Upper lobe of left lung (tissue), 6 donors: Measurements from ENCODE around the gene CDCA4. TPM values are rescaled to one million over a fixed set of nuclear protein-coding genes. Genes with fewer than 3 reads are reported as not detected.
A peak's percentile ranks its signal among the peaks of the same experiment; 100 is the strongest.

Experiments used
- ATAC-seq, 2 donors: fragments of 200-7000 bp; cut with Tn5 transposase; one replicate each; pipeline ENCODE4 v1.9.1; 2022; ENCODE audit warnings: mild to moderate bottlenecking in 2 of 2, moderate library complexity in 2 of 2; ENCODE audit not compliant: low FRiP score in 2 of 2
- DNase-seq, 2 donors: peaks; one replicate each; pipeline ENCODE4 v3.0.0-alpha.2; 2019 to 2020
- H3K27ac ChIP-seq, 4 donors: fragments of 200-600 bp; sonication (generic); one replicate each; pipeline ENCODE4 v1.5.1; 2016 to 2019
- H3K27me3 ChIP-seq, 4 donors: fragments of 200-600 bp; sonication (generic); one replicate each; pipeline ENCODE4 v1.5.1; 2017 to 2019
- H3K36me3 ChIP-seq, 4 donors: fragments of 200-600 bp; sonication (generic); one replicate each; pipeline ENCODE4 v1.5.1; 2016 to 2019
- H3K4me1 ChIP-seq, 4 donors: fragments of 200-600 bp; sonication (generic); one replicate each; pipeline ENCODE4 v1.5.1; 2018 to 2019
- H3K4me3 ChIP-seq, 4 donors: fragments of 200-600 bp; sonication (generic); one replicate each; pipeline ENCODE4 v1.5.1; 2017 to 2019; ENCODE audit warnings: mild to moderate bottlenecking in 2 of 4, moderate library complexity in 1 of 4
- H3K9me3 ChIP-seq, 4 donors: fragments of 200-600 bp; sonication (generic); one replicate each; pipeline ENCODE4 v1.5.1; 2018 to 2019
- EP300 ChIP-seq, 4 donors: sonication (generic); formaldehyde crosslinking; IDR thresholded peaks; one replicate each; pipeline ENCODE4 v1.5.1; 2017; ENCODE audit warnings: antibody characterized with exemption in 4 of 4, control low read depth in 2 of 4
- POLR2A ChIP-seq, 4 donors: fragments of 450-650 bp; IDR thresholded peaks; one replicate each; pipeline ENCODE4 v1.5.1; 2016 to 2017; ENCODE audit warnings: antibody characterized with exemption in 4 of 4, mild to moderate bottlenecking in 2 of 4
- POLR2AphosphoS5 ChIP-seq, 2 donors: sonication (generic); formaldehyde crosslinking; IDR thresholded peaks; one replicate each; pipeline ENCODE4 v1.5.1; 2017; ENCODE audit warnings: antibody characterized with exemption in 2 of 2
- WGBS, 2 donors: methylation state at CpG; one replicate each; pipeline ENCODE4 v1.1.5; 2017 to 2018; 5-methylcytosine and 5-hydroxymethylcytosine counted together
- total RNA-seq, 6 donors: library from RNA; depleted of rRNA in 4 of 6; stranded (reverse); fragments of >200 nt in 4 of 6; gene quantifications; one replicate each; pipeline versions ENCODE4 v1.1.0 to v1.2.1, GENCODE V29; 2016 to 2021
- TF ChIP-seq, protein P1 (sequence below), 6 experiments: fragments of 450-650 bp in 4 of 6; fragments of 200-600 bp in 2 of 6; sonication (generic) in 2 of 6; IDR thresholded peaks; one replicate each; pipeline ENCODE4 v1.5.1; 2016 to 2019; ENCODE audit warnings: antibody characterized with exemption in 6 of 6
- donor health status: DM: no; HTN: no; CAD: no; lungs with moderate emphysema.
- donor health status: DM: no; HTN: yes; CAD: no; lungs with severe emphysema.

CDCA4 gene
- total RNA-seq, 6 donors from 2014 or later, result 0.89 to 10.3 (median 6.6) TPM

GRCh38 chr14:104983231-104983721 lies 37.6 kb downstream of the CDCA4 start:
- TF ChIP-seq EP300 (IDR thresholded peaks at IDR 0.05) (no peak), POLR2A (IDR thresholded peaks at IDR 0.05) (no peak), POLR2AphosphoS5 (IDR thresholded peaks at IDR 0.05) (no peak)
- TF ChIP-seq, protein P1, sequence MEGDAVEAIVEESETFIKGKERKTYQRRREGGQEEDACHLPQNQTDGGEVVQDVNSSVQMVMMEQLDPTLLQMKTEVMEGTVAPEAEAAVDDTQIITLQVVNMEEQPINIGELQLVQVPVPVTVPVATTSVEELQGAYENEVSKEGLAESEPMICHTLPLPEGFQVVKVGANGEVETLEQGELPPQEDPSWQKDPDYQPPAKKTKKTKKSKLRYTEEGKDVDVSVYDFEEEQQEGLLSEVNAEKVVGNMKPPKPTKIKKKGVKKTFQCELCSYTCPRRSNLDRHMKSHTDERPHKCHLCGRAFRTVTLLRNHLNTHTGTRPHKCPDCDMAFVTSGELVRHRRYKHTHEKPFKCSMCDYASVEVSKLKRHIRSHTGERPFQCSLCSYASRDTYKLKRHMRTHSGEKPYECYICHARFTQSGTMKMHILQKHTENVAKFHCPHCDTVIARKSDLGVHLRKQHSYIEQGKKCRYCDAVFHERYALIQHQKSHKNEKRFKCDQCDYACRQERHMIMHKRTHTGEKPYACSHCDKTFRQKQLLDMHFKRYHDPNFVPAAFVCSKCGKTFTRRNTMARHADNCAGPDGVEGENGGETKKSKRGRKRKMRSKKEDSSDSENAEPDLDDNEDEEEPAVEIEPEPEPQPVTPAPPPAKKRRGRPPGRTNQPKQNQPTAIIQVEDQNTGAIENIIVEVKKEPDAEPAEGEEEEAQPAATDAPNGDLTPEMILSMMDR (IDR thresholded peaks at IDR 0.05), result no peak
- WGBS, 2 donors, result 73 to 75% methylated on average over 6 to 12 of the region's 12 CpGs
- Histone ChIP-seq H3K27ac (no peak overlapping the region), H3K27me3 (peaks cover 0 to under 1% (median 0%) of the 10 kb centered on the region in 4 donors), H3K4me1 (peaks cover 20 to 29% (median 23%) of the 10 kb centered on the region in 4 donors), H3K4me3 (no peak overlapping the region), H3K9me3 (no peaks in the 10 kb centered on the region), H3K36me3 (no peaks in the 10 kb centered on the region)
- DNase-seq, result peak in 1 of 2 donors; percentile 34
- no peak for ATAC-seq

DNA sequence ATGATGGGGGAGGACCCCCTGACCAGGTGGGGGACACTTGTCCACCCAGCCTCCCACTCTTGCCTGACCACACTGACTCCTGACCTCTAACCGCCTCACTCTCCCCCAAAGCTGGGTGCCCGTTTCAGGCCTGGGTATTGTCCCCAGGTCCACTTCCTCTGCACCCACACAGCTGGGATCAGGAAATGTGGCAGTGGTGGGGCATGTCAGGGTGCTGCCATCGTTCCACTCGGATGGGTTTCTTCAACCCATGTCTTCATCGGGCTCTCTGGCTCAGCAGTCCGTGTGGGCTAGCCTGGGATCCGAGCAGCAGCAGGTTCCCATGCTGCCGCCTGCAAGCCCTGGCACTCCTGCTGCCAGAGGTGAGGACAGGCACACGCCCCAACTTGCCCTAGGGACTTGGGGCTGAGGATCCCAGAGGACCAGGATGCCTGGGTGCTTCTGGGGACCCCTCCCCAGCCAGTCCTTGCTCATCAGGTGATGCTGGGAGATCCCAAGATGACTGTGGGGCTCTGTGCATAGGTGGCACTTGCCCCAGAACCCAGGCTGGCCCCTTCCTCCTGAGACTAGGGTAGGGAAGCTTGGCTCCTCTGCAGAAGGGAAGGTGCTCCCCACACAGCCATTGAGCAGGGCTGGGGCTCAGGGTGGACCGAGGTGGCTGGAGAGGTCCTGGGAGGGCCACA lies 38.2 kb downstream of the CDCA4 start:
- no peaks in the 10 kb centered on the region for H3K9me3 ChIP-seq
- H3K4me3 ChIP-seq, result no peak overlapping the region
- 80 to 91% methylated on average over 2 to 6 of the region's 10 CpGs for WGBS, 2 donors
- DNase-seq (peak in 1 of 2 donors; percentile 42), ATAC-seq (no peak)
- peaks cover 0 to 7% (median 1%) of the 10 kb centered on the region in 4 donors for H3K27me3 ChIP-seq
- TF ChIP-seq EP300 (IDR thresholded peaks at IDR 0.05) (no peak), POLR2A (IDR thresholded peaks at IDR 0.05) (no peak), POLR2AphosphoS5 (IDR thresholded peaks at IDR 0.05) (no peak)
- TF ChIP-seq, protein P1 (IDR thresholded peaks at IDR 0.05), result no peak
- H3K36me3 ChIP-seq, result no peaks in the 10 kb centered on the region
- H3K27ac ChIP-seq, result no peak overlapping the region
- peaks cover 25 to 34% (median 27%) of the 10 kb centered on the region in 4 donors for H3K4me1 ChIP-seq

- ATAC-seq (no peak), DNase-seq (peak in 1 of 2 donors; percentile 65)
- no peak overlapping the region for H3K4me3 ChIP-seq
- no peak overlapping the region for H3K27ac ChIP-seq
- no peaks in the 10 kb centered on the region for H3K36me3 ChIP-seq
- H3K9me3 ChIP-seq, result no peaks in the 10 kb centered on the region
- 83% methylated on average over 9 to 15 of the region's 17 CpGs for WGBS, 2 donors
- H3K27me3 ChIP-seq, result peaks cover 0 to 12% (median 5%) of the 10 kb centered on the region in 4 donors
- H3K4me1 ChIP-seq, result peaks cover 26 to 38% (median 31%) of the 10 kb centered on the region in 4 donors
- TF ChIP-seq POLR2AphosphoS5 (IDR thresholded peaks at IDR 0.05) (no peak), POLR2A (IDR thresholded peaks at IDR 0.05) (no peak), EP300 (IDR thresholded peaks at IDR 0.05) (no peak)
- TF ChIP-seq, protein P1 (IDR thresholded peaks at IDR 0.05), result no peak
Observed at GRCh38 chr14:104981699-104982541, 39.0 kb downstream of the CDCA4 start.

DNA sequence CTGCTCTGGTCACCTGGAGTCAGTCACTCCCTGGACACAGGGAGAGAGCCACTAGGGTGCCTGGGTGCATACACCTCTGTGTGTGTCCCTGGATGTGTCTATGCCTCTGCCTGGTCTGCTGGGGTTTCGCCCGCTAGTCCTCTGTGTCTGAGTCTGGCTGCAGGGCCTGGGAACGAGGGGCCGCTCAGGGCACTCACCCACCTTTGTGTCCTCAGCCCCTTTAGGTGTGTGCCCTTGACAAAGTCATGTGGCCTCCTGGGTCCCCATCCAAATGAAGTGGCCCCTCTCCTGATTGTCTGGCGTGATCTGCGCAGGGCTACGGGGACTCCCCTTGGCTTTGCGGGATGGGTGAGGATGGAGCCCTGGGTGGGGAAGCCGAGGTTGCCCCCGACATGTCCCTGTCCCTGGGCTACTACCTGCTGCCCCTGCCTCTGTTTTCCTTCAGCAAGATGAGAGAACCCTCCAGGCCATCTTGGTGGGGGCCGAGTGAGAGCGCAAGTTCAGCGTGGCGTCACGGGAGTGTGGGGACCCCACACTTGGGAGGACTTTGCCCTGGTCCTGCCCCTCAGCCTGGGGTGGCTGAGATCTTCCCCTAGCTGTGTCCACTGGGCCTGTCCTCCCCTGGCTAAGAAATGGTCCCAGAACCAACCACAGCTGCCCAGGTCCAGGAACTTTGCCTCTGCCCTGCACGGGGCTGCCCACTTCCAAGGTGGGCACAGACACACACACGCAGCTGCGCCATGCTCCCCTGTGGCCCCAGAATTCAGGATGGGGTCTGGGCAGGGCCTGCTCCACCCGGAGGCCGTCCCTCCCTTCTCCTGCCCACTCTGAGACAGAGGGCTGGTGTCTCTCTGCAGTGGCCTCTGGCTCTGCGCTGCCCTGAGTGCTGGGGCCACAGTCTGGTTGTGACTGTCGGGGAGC lies 40.0 kb downstream of the CDCA4 start:
- no peak overlapping the region for H3K4me3 ChIP-seq
- WGBS, 2 donors, result 89 to 100% methylated on average over 2 to 22 of the region's 22 CpGs
- H3K9me3 ChIP-seq, result no peaks in the 10 kb centered on the region
- peaks cover 26 to 38% (median 31%) of the 10 kb centered on the region in 4 donors for H3K4me1 ChIP-seq
- no peaks in the 10 kb centered on the region for H3K36me3 ChIP-seq
- TF ChIP-seq, protein P1 (IDR thresholded peaks at IDR 0.05), result no peak
- TF ChIP-seq POLR2A (IDR thresholded peaks at IDR 0.05), result no peak
- TF ChIP-seq POLR2AphosphoS5 (IDR thresholded peaks at IDR 0.05), result no peak
- no peak for TF ChIP-seq EP300 (IDR thresholded peaks at IDR 0.05)
- DNase-seq, result peak in 1 of 2 donors; percentile 52
- no peak for ATAC-seq
- H3K27ac ChIP-seq, result no peak overlapping the region
- H3K27me3 ChIP-seq, result peaks cover 0 to 12% (median 6%) of the 10 kb centered on the region in 4 donors
